NCI-H226 (cell line): ENCODE measurements around the gene ABHD8.
"Not testable (repeated sequence)": the region's sequence is repeated elsewhere in the genome, so short reads cannot be mapped to it uniquely, and the experiment has no call there.

Source experiments
- DNase-seq: peaks from one replicate; pipeline ENCODE4 v3.0.0-alpha.2; 2015

Gene ABHD8

GRCh38 chr19:17294051-17294891 is 9.0 kb downstream of the ABHD8 start:
- no peak for DNase-seq

- DNase-seq, result no peak
Measured at GRCh38 chr19:17293605-17294004, 9.6 kb downstream of the ABHD8 start.

GRCh38 chr19:17292301-17293074 is 10.7 kb downstream of the ABHD8 start:
- peak; percentile 84 for DNase-seq

GRCh38 chr19:17289489-17289888 is 13.7 kb downstream of the ABHD8 start:
- no peak for DNase-seq

- no peak for DNase-seq
Measured at GRCh38 chr19:17286752-17287151, 16.5 kb downstream of the ABHD8 start.

GRCh38 chr19:17286263-17286662 is 17.0 kb downstream of the ABHD8 start:
- DNase-seq, result no peak

- DNase-seq, result no peak
Measured at GRCh38 chr19:17285415-17286135, 17.6 kb downstream of the ABHD8 start.

- DNase-seq, result no peak
Measured at GRCh38 chr19:17283504-17283996, 19.7 kb downstream of the ABHD8 start.

GRCh38 chr19:17282488-17283125 is 20.6 kb downstream of the ABHD8 start:
- DNase-seq, result peak; percentile 62

- no peak for DNase-seq
Measured at GRCh38 chr19:17281391-17282304, 21.6 kb downstream of the ABHD8 start, which contains the start of gene ANKLE1. Gene ANKLE1 (plus strand): TSS chr19:17281901. CDS start chr19:17281921, 20 bp downstream.

- DNase-seq, result no peak
Measured at GRCh38 chr19:17279436-17279835, 23.8 kb downstream of the ABHD8 start.

- no peak for DNase-seq
Measured at GRCh38 chr19:17275441-17276175, 27.6 kb downstream of the ABHD8 start.

- DNase-seq, result not testable (repeated sequence)
Measured at GRCh38 chr19:17274892-17275291, 28.3 kb downstream of the ABHD8 start.

- no peak for DNase-seq
Measured at GRCh38 chr19:17268754-17269153, 34.5 kb downstream of the ABHD8 start.

GRCh38 chr19:17266975-17267788 is 36.0 kb downstream of the ABHD8 start, which contains the start of gene BABAM1:
Gene BABAM1 (plus strand): TSS chr19:17267443. CDS start chr19:17268807, 1,364 bp downstream.
- DNase-seq, result peak; percentile 98

- DNase-seq, result no peak
Measured at GRCh38 chr19:17266589-17266974, 36.6 kb downstream of the ABHD8 start.

- DNase-seq, result no peak
Measured at GRCh38 chr19:17266026-17266425, 37.2 kb downstream of the ABHD8 start.

- DNase-seq, result no peak
Measured at GRCh38 chr19:17264641-17264979, 38.6 kb downstream of the ABHD8 start, which contains the start of gene USHBP1. Gene USHBP1 (minus strand): TSS chr19:17264745. CDS start chr19:17264299, 446 bp downstream.
